ENCODE measurements around the gene FSTL4. TPM values are rescaled to one million over a fixed set of nuclear protein-coding genes. Genes with fewer than 3 reads are reported as not detected.

Gene FSTL4
- under 1 TPM in 2 of 3 donors, not detected in 1; 0.11 to 0.72 TPM for polyA plus RNA-seq

DNA sequence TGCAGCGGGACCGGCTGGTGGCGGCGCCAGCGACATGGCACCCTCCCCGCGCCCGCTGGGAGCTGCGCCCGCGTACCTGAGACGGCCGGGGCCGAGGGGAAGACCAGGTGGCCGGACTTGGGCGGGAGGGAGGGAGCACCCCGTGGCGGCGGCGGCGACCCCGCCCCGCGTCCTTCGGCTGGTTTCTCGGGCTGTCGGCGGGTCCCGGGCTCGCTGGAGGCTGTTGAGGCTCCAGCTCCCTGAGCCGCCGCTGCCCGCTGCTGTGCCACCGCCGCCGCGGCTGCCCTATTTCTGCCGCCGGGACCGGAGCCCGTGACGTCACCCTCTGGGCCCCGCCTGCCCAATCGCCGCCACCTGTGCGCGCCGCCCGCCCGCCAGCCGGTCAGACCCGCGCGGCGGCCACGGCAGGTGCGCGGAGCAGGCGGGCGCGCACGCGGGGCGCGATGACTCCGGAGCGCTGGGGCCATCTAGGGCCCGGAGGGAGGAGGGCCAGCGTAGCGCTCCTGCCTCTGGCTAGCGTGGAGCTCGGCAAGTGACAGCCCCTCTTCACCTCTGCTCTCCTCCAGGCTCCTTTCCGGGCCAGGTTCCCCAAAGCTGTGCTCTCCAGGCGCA is at the start of gene FSTL4:
FSTL4 (minus strand) TSS at position 293 of the 612 bp plus-strand sequence.
- WGBS, 3 donors, result 1% methylated on average over 44 to 74 of the region's 74 CpGs
- H3K27ac ChIP-seq (ENCODE audit: low read depth, low read length), result no peak within 1 kb of the TSS

DNA sequence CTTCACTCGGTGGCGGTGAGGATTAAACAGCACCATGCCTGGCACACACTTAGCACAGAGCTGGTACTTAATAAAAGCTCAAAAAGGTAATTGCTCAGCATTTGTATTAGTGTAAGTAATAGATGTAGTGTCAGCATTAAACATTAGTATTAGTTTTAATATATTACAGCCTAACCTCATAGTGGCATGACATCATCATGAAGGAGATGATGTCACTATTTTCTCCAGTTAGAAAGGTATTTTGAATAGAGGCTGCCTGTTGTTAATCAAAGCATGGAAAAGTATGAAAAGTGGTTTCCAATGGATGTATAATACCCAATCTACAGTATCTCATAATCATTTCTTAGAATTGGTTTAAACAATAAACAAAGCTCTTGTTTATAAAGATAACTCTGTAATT is 49.0 kb upstream of the FSTL4 start:
- 83 to 97% (median 86%) methylated on average over 2 of the region's 2 CpGs for WGBS, 3 donors
- no peak overlapping the region for H3K27ac ChIP-seq (ENCODE audit: low read depth, low read length)

DNA sequence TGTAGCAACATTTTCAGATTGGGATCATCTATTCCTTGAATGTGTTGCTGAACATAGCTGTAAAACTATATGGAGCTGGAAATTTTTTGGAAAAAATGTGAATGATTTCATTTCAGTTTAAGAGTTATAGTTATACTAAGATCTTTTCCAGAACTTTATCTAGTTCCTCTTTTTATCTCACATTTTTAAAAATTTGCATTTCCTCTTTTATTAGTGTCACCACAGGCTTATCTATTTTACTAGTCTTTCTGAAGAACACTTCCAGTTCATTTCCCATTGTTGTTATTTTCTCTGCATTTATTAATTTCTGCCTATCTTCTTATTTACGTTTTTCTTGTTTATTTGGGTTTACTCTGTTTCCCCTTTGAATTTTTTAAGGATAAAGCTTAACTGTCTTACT is 46.0 kb upstream of the FSTL4 start:
- 34 to 55% (median 49%) methylated on average over 1 of the region's 1 CpG for WGBS, 3 donors
- H3K27ac ChIP-seq (ENCODE audit: low read depth, low read length), result no peak overlapping the region

GRCh38 chr5:133657036-133657435 is 44.7 kb upstream of the FSTL4 start:
- WGBS, 3 donors, result 74 to 87% (median 85%) methylated on average over 5 of the region's 5 CpGs

DNA sequence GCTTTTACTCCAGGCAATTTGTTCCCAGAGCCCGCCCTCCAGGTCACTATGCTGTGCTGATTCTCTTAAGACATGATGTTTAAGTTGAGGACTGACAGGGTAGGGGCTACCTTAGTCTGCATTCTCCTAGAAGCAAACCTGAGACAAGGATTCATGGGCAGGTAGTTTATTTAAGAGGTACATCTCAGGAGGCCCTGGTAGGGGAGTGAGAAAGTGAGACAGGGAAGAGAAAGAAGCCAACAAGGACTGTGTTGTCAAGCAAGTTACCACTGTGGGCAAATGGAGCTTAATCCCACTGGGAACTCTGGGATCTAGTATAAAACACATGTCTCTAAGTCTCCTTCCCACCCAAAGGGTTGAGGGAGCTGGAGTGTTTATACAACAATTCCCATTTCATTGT is 43.6 kb upstream of the FSTL4 start:
- H3K27ac ChIP-seq (ENCODE audit: low read depth, low read length), result no peak overlapping the region
- 74 to 100% (median 83%) methylated on average over 1 of the region's 1 CpG for WGBS, 3 donors

More at GRCh38 chr5:133657036-133657435, 44.7 kb upstream of the FSTL4 start:
- no peak overlapping the region for H3K27ac ChIP-seq (ENCODE audit: low read depth, low read length)

DNA sequence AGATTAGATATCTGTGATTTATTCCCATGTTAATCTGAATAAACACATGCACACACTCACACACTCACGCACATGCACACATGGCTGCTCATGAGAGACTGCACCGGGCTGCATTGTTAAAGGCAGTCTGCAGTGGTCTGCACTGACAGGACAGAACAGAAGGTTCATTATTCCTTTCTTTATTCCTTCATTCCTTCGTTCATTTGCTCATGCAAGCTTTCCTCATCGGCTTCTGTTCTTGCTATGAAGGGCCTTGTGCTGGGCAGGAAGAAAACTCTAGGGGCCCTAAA is 41.4 kb upstream of the FSTL4 start:
- WGBS, 3 donors, result 40 to 75% (median 72%) methylated on average over 4 of the region's 4 CpGs
- no peak overlapping the region for H3K27ac ChIP-seq (ENCODE audit: low read depth, low read length)

DNA sequence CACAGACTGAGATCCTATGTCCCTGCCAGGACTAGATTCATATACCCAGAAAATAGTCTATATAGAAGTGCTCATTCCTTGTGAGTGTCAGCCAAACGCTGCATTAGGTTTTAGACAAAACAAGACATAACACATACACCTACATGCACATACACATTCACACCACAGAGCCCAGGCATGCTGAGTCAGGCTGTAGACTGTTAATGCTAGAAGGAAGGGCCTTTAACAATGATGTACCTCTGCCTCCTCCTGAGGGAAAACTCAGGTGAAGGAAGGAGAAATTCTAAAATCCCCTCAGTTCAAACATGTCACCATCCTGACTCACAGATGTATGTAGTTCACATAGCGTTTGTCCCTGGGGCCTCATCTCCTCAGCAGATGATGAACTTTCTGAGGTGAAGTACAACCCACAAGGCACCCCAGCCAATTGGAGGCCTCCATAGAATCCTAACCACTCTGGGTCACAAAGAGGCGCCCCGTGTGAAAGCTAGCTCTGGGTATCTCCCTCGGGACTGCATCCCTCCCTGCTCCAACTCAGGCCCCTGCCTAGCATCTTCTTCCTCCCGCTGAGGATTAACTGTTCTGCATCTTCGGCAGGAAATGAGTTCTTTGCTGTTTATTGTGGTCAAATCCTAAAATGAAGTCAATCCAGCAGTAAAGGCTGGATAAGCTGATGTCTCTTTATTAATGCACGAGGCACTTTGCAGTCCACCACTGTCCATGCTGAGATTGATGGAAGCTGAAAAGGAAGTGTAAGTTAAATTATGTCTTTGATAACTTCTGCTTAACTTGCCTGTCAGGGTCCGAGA is 40.8 kb upstream of the FSTL4 start:
- 50 to 53% (median 52%) methylated on average over 9 of the region's 9 CpGs for WGBS, 3 donors
- no peak overlapping the region for H3K27ac ChIP-seq (ENCODE audit: low read depth, low read length)

DNA sequence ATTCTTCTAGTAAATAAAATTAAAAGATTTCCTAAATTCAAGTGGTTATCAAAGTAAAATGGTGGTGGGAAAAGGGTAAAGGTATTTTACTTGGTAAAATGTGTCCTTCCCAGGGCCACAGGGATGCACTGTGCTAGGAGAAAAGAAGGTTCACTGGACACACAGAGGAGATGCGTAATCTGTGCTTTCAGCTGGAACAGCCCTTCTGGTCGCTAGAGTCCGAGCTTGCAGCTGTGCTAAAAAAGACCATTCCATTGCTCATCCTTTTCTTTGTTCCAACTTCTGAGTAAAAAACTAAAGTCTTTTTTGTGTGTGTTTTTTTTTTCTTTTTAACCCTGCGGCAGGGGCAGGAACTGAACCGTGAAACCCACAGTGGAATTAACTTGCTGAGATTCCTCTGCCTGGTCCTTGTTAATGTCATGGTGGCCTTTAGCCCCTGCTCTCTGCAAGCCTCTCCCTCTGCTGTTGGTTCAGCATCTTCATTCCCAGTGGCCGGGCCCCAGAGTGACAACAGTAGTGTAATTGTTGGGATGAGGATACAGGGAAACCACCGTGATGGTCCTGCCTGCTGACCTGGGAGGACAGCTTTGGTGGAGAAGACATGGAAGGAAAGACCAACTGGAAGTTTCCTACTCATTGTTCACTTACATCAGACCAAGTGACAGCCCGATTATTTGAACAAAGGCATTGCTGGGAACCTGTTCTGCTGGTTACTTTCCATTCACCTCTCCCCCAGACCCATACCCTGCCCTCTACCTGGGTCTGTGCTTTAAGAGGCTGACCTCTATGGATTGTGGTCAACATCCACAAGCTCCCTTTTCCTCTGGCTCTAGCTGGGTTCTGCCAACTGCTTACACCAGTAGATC is 31.9 kb upstream of the FSTL4 start:
- WGBS, 3 donors, result 74 to 90% (median 87%) methylated on average over 8 of the region's 8 CpGs
- no peak overlapping the region for H3K27ac ChIP-seq (ENCODE audit: low read depth, low read length)

DNA sequence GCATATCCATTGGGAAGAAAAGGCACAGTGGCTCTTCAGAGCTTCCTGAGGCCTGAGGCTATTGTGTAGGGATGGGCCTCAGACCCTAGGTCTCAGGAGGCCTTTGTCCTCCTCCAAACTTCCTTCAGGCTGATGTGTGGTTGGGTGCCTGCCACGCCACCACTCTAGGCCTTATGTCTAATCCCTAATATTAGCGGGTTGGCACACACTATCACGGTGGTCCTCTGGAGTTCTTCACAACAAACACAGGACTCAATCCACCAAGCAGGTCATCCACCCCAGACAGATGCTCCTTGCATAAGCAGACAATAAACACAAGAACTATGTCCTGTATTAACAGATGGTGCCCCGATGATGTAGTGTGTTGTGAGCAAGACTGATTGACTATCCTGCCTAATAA is 31.0 kb upstream of the FSTL4 start:
- WGBS, 3 donors, result 82 to 90% (median 83%) methylated on average over 4 of the region's 4 CpGs
- no peak overlapping the region for H3K27ac ChIP-seq (ENCODE audit: low read depth, low read length)

GRCh38 chr5:133642153-133642722 is 29.9 kb upstream of the FSTL4 start:
- H3K27ac ChIP-seq (ENCODE audit: low read depth, low read length), result no peak overlapping the region
- 84 to 85% (median 85%) methylated on average over 2 of the region's 2 CpGs for WGBS, 3 donors

- no peak overlapping the region for H3K27ac ChIP-seq (ENCODE audit: low read depth, low read length)
Measured at GRCh38 chr5:133641683-133642082, 29.3 kb upstream of the FSTL4 start.

GRCh38 chr5:133639850-133640528 is 27.6 kb upstream of the FSTL4 start:
- 59 to 60% (median 59%) methylated on average over 4 of the region's 4 CpGs for WGBS, 3 donors
- H3K27ac ChIP-seq (ENCODE audit: low read depth, low read length), result no peak overlapping the region

- 39 to 50% (median 46%) methylated on average over 4 of the region's 4 CpGs for WGBS, 3 donors
- no peak overlapping the region for H3K27ac ChIP-seq (ENCODE audit: low read depth, low read length)
Measured at GRCh38 chr5:133638436-133638835, 26.1 kb upstream of the FSTL4 start.

GRCh38 chr5:133637206-133637605 is 24.9 kb upstream of the FSTL4 start:
- WGBS, 3 donors, result 57 to 75% (median 58%) methylated on average over 2 of the region's 2 CpGs
- H3K27ac ChIP-seq (ENCODE audit: low read depth, low read length), result no peak overlapping the region

DNA sequence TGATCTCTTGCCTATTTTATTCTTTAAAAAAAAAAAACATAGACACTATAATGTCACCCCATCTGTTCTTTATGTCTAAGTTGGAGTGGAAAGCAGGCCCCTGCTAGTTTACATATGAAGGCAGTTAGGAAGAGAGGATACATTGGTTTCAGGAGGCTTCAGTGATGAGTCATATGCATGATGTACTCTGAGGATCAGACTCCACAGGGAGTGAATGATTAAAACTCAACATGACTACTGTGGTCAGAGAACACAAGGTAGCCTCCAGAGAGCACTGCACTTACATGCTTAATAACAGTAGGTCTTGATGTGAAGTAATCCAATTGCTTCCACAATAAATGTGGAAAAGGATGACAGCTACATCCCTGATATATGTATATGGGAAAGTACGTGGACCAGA is 22.7 kb upstream of the FSTL4 start:
- no peak overlapping the region for H3K27ac ChIP-seq (ENCODE audit: low read depth, low read length)
- whole genome bisulfite sequencing, 3 donors, result 0 to 87% (median 71%) methylated on average over 1 of the region's 1 CpG

- H3K27ac ChIP-seq (ENCODE audit: low read depth, low read length), result no peak overlapping the region
- 24 to 46% (median 29%) methylated on average over 1 of the region's 1 CpG for WGBS, 3 donors
Measured at GRCh38 chr5:133627180-133627579, 14.8 kb upstream of the FSTL4 start.

- H3K27ac ChIP-seq (ENCODE audit: low read depth, low read length), result no peak overlapping the region
- 60 to 66% (median 61%) methylated on average over 3 of the region's 3 CpGs for WGBS, 3 donors
Measured at GRCh38 chr5:133624316-133624715, 12.0 kb upstream of the FSTL4 start.

DNA sequence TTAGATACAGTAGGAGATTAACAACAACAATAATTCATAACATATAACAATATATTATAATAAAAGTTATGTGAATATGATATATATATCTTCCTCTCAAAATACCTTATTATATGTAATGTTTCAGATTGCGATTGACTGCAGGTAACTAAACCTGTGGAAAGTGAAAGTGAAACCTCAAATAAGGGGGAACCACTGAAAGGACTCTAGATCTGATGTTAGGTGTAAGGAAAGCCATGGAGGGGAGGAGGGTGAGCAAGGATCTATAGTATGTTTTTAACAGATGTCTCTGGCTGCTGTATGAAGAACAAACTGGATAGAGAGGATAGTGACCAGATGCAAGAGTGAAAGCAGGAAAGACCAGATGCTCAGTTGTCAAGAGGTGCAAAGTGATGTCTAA is 5.8 kb upstream of the FSTL4 start:
- H3K27ac ChIP-seq (ENCODE audit: low read depth, low read length), result no peak overlapping the region
- 71 to 90% (median 88%) methylated on average over 1 of the region's 1 CpG for WGBS, 3 donors

All from adipose tissue (tissue), 3 donors.